A549 (cell line): Measurements from ENCODE around the gene KIF20B. TPM values are rescaled to one million over a fixed set of nuclear protein-coding genes. Genes with fewer than 3 reads are reported as not detected.
A peak's percentile ranks its signal among the peaks of the same experiment; 100 is the strongest.

Source experiments
- ATAC-seq, 2 experiments: fragments of 200-7000 bp in 1 of 2; fragments of >200 bp in 1 of 2; cut with Nextera tagmentation in 1 of 2; cut with Tn5 transposase in 1 of 2; 3 replicates each; pipeline versions ENCODE4 v1.8.0 to v1.9.1; 2018 to 2020; ENCODE audit warnings: mild to moderate bottlenecking in 1 of 2, moderate library complexity in 1 of 2
- CTCF ChIA-PET: fragments of 300-600 bp; sonication (Branson Sonifier 250); formaldehyde crosslinking; extraction: SDS; loops from one replicate; lab custom pipeline; 2021; ENCODE audit warnings: antibody characterized with exemption, inconsistent platforms; lab: Yijun Ruan, JAX
- POLR2A ChIA-PET: fragments of 350-600 bp; formaldehyde crosslinking; extraction: SDS; loops from one replicate; lab custom pipeline; 2021; ENCODE audit warnings: antibody characterized with exemption, inconsistent platforms; lab: Yijun Ruan, JAX
- DNase-seq, 2 experiments: peaks; one replicate each; pipeline versions ENCODE4 v3.0.0 to v3.0.0-alpha.2; 2011 to 2016; ENCODE audit warnings: low read depth in 1 of 2, low spot score in 1 of 2
- FAIRE-seq: peaks from 2 replicates; lab custom pipeline; 2011; peaks lifted over from hg19 to GRCh38; lab: Jason Lieb, UNC
- H3K27ac ChIP-seq, 2 experiments: fragments of >200 bp; sonication (Bioruptor Twin); formaldehyde crosslinking; 3 replicates each; pipeline ENCODE4 v1.5.1; 2016 to 2017
- H3K4me1 ChIP-seq: fragments of >200 bp; sonication (Bioruptor Twin); formaldehyde crosslinking; 3 replicates; pipeline ENCODE4 v1.6.1; 2016
- H3K4me2 ChIP-seq: fragments of >200 bp; sonication (Bioruptor Twin); formaldehyde crosslinking; 3 replicates; pipeline ENCODE4 v1.6.1; 2016
- H3K4me3 ChIP-seq: fragments of >200 bp; sonication (Bioruptor Twin); formaldehyde crosslinking; 3 replicates; pipeline ENCODE4 v1.5.1; 2016
- H3K9me3 ChIP-seq: fragments of >200 bp; sonication (Bioruptor Twin); formaldehyde crosslinking; 3 replicates; pipeline ENCODE4 v1.6.1; 2016
- ATOH8 ChIP-seq: fragments of 250-450 bp; sonication (Bioruptor Pico); IDR thresholded peaks from 2 replicates; pipeline ENCODE4 v1.5.0; 2020; ENCODE audit warnings: low read depth, mild to moderate bottlenecking, moderate library complexity
- BHLHE40 ChIP-seq: IDR thresholded peaks from 2 replicates; pipeline ENCODE4 v1.6.1; 2012; ENCODE audit warnings: low read depth, low read length, inconsistent platforms
- CBX8 ChIP-seq: fragments of 200-600 bp; sonication (generic); IDR thresholded peaks from 2 replicates; pipeline ENCODE4 v1.6.1; 2016
- CEBPB ChIP-seq, 2 experiments: fragments of >200 bp in 1 of 2; sonication (Bioruptor Twin) in 1 of 2; formaldehyde crosslinking in 1 of 2; IDR thresholded peaks; 2 replicates each; pipeline ENCODE4 v1.6.1; 2012 to 2016
- CHD2 ChIP-seq: fragments of 150-350 bp; IDR thresholded peaks from 2 replicates; pipeline ENCODE4 v1.6.1; 2014; ENCODE audit warnings: low read length; ENCODE audit not compliant: partially characterized antibody
- CHD4 ChIP-seq: fragments of 200-600 bp; sonication (generic); IDR thresholded peaks from 2 replicates; pipeline ENCODE4 v1.6.1; 2016; ENCODE audit warnings: antibody characterized with exemption, mild to moderate bottlenecking, borderline replicate concordance
- CTCF ChIP-seq: fragments of >200 bp; sonication (Bioruptor Twin); formaldehyde crosslinking; IDR thresholded peaks from 3 replicates; pipeline ENCODE4 v1.5.1; 2016
- E2F6 ChIP-seq: IDR thresholded peaks from 2 replicates; pipeline ENCODE4 v1.6.1; 2012; ENCODE audit warnings: low read depth, borderline replicate concordance
- EP300 ChIP-seq, 2 experiments: fragments of >200 bp; sonication (Bioruptor Twin); formaldehyde crosslinking; IDR thresholded peaks; 2 replicates in 1 of 2; 3 replicates in 1 of 2; pipeline ENCODE4 v1.6.1; 2016 to 2017
- GATA3 ChIP-seq: IDR thresholded peaks from 2 replicates; pipeline ENCODE4 v1.6.1; 2012; ENCODE audit warnings: borderline replicate concordance
- HEYL ChIP-seq: fragments of 250-450 bp; sonication (Bioruptor Pico); IDR thresholded peaks from 2 replicates; pipeline ENCODE4 v1.8.0; 2021; ENCODE audit warnings: mild to moderate bottlenecking, moderate library complexity
- HOXB13 ChIP-seq: fragments of 250-450 bp; sonication (Bioruptor Pico); IDR thresholded peaks from 2 replicates; pipeline ENCODE4 v1.5.0; 2020; ENCODE audit warnings: low read depth, mild to moderate bottlenecking, moderate library complexity
- HOXB5 ChIP-seq: fragments of 250-450 bp; sonication (Bioruptor Pico); IDR thresholded peaks from 2 replicates; pipeline ENCODE4 v1.5.0; 2020; ENCODE audit warnings: mild to moderate bottlenecking, moderate library complexity
- JUN ChIP-seq, 2 experiments: fragments of >200 bp; sonication (Bioruptor Twin); formaldehyde crosslinking; IDR thresholded peaks; 2 replicates in 1 of 2; 3 replicates in 1 of 2; pipeline ENCODE4 v1.6.1; 2016 to 2017
- JUNB ChIP-seq: fragments of >200 bp; sonication (Bioruptor Twin); formaldehyde crosslinking; IDR thresholded peaks from 2 replicates; pipeline ENCODE4 v1.6.1; 2016
- KDM1A ChIP-seq: fragments of 200-600 bp; sonication (generic); IDR thresholded peaks from 2 replicates; pipeline ENCODE4 v1.6.1; 2016; ENCODE audit warnings: low read depth, mild to moderate bottlenecking
- MAX ChIP-seq: IDR thresholded peaks from 2 replicates; pipeline ENCODE4 v1.6.1; 2012
- MAZ ChIP-seq: fragments of 150-350 bp; IDR thresholded peaks from 2 replicates; pipeline ENCODE4 v1.6.1; 2014; ENCODE audit warnings: antibody characterized with exemption, low read depth, low read length, borderline replicate concordance
- NFE2L2 ChIP-seq: fragments of 150-350 bp; conservative IDR thresholded peaks from 2 replicates; pipeline ENCODE4 v1.6.1; 2014; ENCODE audit warnings: low read length
- POLR2A ChIP-seq: IDR thresholded peaks from 2 replicates; pipeline ENCODE4 v1.6.1; 2012; ENCODE audit warnings: mild to moderate bottlenecking, low read length
- RARB ChIP-seq: fragments of 250-450 bp; sonication (Bioruptor Pico); IDR thresholded peaks from 2 replicates; pipeline ENCODE4 v1.8.0; 2021; ENCODE audit warnings: mild to moderate bottlenecking, moderate library complexity
- RCOR1 ChIP-seq: fragments of 150-350 bp; IDR thresholded peaks from 2 replicates; pipeline ENCODE4 v1.6.1; 2014; ENCODE audit warnings: antibody characterized with exemption, low read length, low read depth
- REST ChIP-seq: fragments of 200-600 bp; sonication (generic); IDR thresholded peaks from 2 replicates; pipeline ENCODE4 v1.6.1; 2016; ENCODE audit warnings: antibody characterized with exemption, mild to moderate bottlenecking, moderate library complexity
- SMC3 ChIP-seq: fragments of >200 bp; sonication (Bioruptor Twin); formaldehyde crosslinking; IDR thresholded peaks from 3 replicates; pipeline ENCODE4 v1.6.1; 2018; ENCODE audit warnings: inconsistent platforms
- ZC3H11A ChIP-seq: fragments of 450-650 bp; IDR thresholded peaks from 2 replicates; pipeline ENCODE4 v1.6.1; 2014; ENCODE audit warnings: antibody characterized with exemption, mild to moderate bottlenecking
- ZNF302 ChIP-seq: fragments of 250-450 bp; sonication (Bioruptor Pico); IDR thresholded peaks from 2 replicates; pipeline ENCODE4 v1.9.0; 2021; ENCODE audit warnings: inconsistent platforms, mild to moderate bottlenecking, moderate library complexity
- WGBS: methylation state at CpG from one replicate; pipeline ENCODE4 v1.1.6; 2017; ENCODE audit errors: missing lambda C conversion rate; 5-methylcytosine and 5-hydroxymethylcytosine counted together
- polyA plus RNA-seq, 4 experiments: library from polyadenylated mRNA; depleted of rRNA in 3 of 4; stranded (reverse); fragments of >200 nt; fragmentation: RNase III in 1 of 4; extraction: RNeasy Plus Mini Kit Qiagen cat#74134 plus additional on column Dnase treatment in 1 of 4; gene quantifications; 2 replicates in 3 of 4; 3 replicates in 1 of 4; pipeline ENCODE4 v1.2.3, GENCODE V29; 2011 to 2017
- TF ChIP-seq, protein P1 (sequence below): fragments of >200 bp; sonication (Bioruptor Twin); formaldehyde crosslinking; IDR thresholded peaks from 2 replicates; pipeline ENCODE4 v1.6.1; 2016

The KIF20B gene
- polyA plus RNA-seq, 2 of the 4 experiments (the other 2 are of a cell fraction) = 12.6 to 14.8 TPM

- TF ChIP-seq MAZ (no peak), E2F6 (no peak), POLR2A (no peak), RCOR1 (no peak), EP300 (IDR thresholded peaks at IDR 0.05) (no peak), ZNF302 (no peak), CEBPB (IDR thresholded peaks at IDR 0.05) (no peak), REST (no peak), ZC3H11A (no peak), RARB (CRISPR knock-in tag) (no peak), JUN (IDR thresholded peaks at IDR 0.05) (no peak), SMC3 (no peak)
- TF ChIP-seq, protein P1, sequence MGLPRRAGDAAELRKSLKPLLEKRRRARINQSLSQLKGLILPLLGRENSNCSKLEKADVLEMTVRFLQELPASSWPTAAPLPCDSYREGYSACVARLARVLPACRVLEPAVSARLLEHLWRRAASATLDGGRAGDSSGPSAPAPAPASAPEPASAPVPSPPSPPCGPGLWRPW = no peak
- H3K4me2 ChIP-seq = no peak overlapping the region
- POLR2A ChIA-PET = no interaction called here
- FAIRE-seq (no peak), DNase-seq (no peak), ATAC-seq (peak in 1 of 2 experiments; percentile 21; a peak in 1 of 6 replicates)
- no peaks in the 10 kb centered on the region for H3K4me1 ChIP-seq
- H3K4me3 ChIP-seq = no peak overlapping the region
- no peaks in the 10 kb centered on the region for H3K9me3 ChIP-seq
- 89% methylated on average over 7 of the region's 7 CpGs for WGBS
- H3K27ac ChIP-seq = no peak overlapping the region
- CTCF ChIA-PET = no interaction called here
Observed at GRCh38 chr10:89789188-89789877, 87.9 kb downstream of the KIF20B start.

- Histone ChIP-seq H3K9me3 (no peaks in the 10 kb centered on the region), H3K4me2 (no peak overlapping the region), H3K4me1 (no peaks in the 10 kb centered on the region), H3K27ac (no peak overlapping the region), H3K4me3 (no peak overlapping the region)
- DNase-seq (no peak), ATAC-seq (no peak), FAIRE-seq (no peak)
- POLR2A ChIA-PET = no interaction called here
- 37% methylated on average over 2 of the region's 2 CpGs for WGBS
- TF ChIP-seq HOXB13 = no peak
- TF ChIP-seq NFE2L2 = no peak
- TF ChIP-seq RARB (CRISPR knock-in tag) = no peak
- no peak for TF ChIP-seq ATOH8 (CRISPR knock-in tag)
- TF ChIP-seq KDM1A = no peak
- TF ChIP-seq CBX8 = no peak
- no peak for TF ChIP-seq GATA3
- no peak for TF ChIP-seq CHD2
- TF ChIP-seq MAX = no peak
- TF ChIP-seq REST = no peak
- TF ChIP-seq CTCF = no peak
- no peak for TF ChIP-seq HEYL (CRISPR knock-in tag)
- no peak for TF ChIP-seq BHLHE40
- TF ChIP-seq JUNB = no peak
- TF ChIP-seq HOXB5 = no peak
- TF ChIP-seq CHD4 = no peak
- TF ChIP-seq JUN (IDR thresholded peaks at IDR 0.05) = no peak
- no peak for TF ChIP-seq POLR2A
- CTCF ChIA-PET = interaction anchor here (1.1 kb wide), 1 partner anchor 16 kb away, joined by 3 read pairs; no protein-coding TSS in a partner anchor
Observed at GRCh38 chr10:89792187-89792586, 90.8 kb downstream of the KIF20B start.
